Fibroblast of skin of back (primary cell): ENCODE measurements around the gene ELL.

Experiments
- DNase-seq: peaks from one replicate; pipeline ENCODE4 v3.0.0-alpha.2; 2013

The ELL gene

GRCh38 chr19:18503971-18504885 lies 17.6 kb downstream of the ELL start:
- no peak for DNase-seq

GRCh38 chr19:18503337-18503970 lies 18.4 kb downstream of the ELL start:
- DNase-seq, result no peak

DNA sequence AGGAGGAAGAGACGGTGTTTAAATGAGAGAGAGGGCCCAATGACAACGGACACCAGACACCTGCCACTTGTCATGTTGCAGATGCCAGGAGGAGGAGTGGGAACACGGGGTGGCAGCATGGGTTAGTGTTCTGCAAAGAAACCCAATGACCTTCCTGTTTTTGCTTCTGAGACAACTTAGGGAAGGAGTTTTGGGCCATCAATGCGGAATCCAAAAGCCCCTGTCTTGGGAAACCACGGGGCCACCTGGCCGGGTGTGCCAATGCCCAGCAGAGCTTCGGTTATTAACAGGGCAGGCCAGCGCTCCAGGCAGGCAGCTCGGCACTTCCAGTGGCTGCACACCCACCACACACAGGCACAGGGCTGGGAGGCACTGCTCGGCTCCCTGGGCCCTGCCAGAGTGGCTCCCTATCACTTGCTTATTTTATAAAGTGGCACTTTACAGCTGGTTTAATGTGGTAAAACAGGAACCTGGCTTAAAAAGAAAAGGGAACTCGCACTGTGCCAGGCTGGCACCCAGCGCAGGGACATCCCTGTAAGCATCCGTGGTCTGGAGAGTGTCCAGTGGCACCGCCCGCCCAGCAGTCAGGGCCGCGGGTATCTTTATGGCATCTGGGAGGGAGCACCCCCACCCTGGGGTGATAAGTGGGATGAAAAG lies 19.1 kb downstream of the ELL start:
- no peak for DNase-seq

- DNase-seq, result no peak
Observed at GRCh38 chr19:18502246-18502637, 19.6 kb downstream of the ELL start.

GRCh38 chr19:18501832-18502231 lies 20.0 kb downstream of the ELL start:
- no peak for DNase-seq

GRCh38 chr19:18501351-18501750 lies 20.5 kb downstream of the ELL start:
- no peak for DNase-seq

DNA sequence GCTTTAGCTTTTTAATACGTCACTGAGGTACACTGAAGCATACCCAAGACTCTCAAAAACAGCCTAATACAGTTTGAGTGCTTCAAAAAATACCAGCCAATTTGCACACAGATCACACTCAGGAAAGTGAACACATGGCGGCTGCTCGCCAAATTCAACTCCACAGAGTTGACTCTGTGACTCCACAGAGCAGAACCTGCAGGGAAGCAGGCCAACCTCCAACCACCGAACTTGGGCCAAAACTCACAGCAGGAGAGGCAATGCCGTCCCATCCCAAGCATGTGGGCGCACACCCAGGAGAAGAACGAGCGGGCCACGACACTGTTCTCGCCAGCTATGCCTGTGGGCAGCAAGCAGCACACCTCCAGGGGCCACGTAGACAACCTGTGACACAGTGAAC lies 21.1 kb downstream of the ELL start:
- no peak for DNase-seq

DNA sequence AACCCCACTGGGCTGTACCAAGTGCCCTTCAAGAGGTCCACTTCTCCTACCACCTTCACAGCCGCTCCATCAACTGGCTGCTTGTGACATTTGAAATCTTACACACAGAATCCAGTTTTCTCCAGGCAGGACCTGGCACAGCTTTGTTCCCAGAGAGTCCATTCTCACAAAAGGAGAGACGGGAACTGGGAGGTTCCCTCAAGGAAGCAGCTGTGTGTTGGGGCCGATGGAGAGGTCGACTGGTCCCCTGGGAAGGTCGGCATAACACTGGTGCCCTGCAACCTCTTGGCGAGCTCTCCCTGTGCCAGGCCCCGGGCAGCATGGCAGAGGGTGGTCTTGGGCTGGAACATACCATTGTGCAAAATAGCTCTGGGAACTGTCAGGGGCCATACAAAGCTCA lies 21.5 kb downstream of the ELL start:
- no peak for DNase-seq

DNA sequence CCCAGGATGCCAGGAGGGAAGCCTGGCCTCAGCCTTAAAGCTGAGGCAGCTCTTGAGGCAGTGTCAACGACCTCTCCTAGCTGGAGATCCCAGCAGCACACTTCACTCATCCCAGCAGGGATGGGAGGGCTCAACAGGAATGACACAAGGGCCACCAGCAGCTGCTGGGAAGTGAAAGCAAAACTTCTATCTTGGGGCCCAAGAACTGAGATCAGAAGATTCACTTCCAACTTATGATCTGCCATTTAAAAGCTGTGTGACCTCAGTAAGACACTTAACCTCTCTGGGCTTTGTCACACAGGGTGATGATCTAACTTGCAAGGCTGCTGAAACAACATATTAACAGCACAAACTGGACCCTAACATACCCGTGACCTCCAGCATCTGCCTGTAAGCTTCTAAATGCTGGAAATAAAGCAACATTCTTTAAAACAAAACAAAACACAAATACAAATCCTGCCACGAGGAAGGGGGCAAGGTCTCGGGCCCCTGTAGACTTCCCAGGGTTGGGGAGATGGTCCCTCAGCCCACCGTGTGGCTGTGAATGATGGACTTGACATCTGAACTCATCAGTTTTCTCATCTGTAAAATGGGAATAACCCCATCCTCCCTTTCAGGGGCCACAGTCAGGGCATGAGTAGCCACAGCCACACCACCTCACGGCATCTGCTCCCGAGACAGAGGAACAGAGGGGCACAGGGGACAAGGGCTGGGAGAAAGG lies 22.7 kb downstream of the ELL start:
- no peak for DNase-seq

DNA sequence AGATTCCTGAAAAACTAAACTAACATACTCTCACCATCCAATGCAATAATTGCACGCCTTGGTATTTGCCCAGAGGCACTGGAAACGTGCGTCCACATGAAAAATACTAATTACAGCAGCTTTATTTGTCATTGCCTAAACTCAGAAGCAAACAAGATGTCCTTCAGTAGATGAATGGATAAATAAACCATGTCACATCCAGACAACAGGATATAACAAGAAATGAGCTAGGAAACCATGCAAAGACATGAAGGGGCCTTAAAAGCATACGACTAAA lies 25.0 kb downstream of the ELL start:
- DNase-seq, result no peak

GRCh38 chr19:18496167-18496979 lies 25.5 kb downstream of the ELL start:
- peak; percentile 71 for DNase-seq

- DNase-seq, result no peak
Observed at GRCh38 chr19:18495204-18495911, 26.5 kb downstream of the ELL start.

- peak; percentile 53 for DNase-seq
Observed at GRCh38 chr19:18494267-18494607, 27.6 kb downstream of the ELL start.

DNA sequence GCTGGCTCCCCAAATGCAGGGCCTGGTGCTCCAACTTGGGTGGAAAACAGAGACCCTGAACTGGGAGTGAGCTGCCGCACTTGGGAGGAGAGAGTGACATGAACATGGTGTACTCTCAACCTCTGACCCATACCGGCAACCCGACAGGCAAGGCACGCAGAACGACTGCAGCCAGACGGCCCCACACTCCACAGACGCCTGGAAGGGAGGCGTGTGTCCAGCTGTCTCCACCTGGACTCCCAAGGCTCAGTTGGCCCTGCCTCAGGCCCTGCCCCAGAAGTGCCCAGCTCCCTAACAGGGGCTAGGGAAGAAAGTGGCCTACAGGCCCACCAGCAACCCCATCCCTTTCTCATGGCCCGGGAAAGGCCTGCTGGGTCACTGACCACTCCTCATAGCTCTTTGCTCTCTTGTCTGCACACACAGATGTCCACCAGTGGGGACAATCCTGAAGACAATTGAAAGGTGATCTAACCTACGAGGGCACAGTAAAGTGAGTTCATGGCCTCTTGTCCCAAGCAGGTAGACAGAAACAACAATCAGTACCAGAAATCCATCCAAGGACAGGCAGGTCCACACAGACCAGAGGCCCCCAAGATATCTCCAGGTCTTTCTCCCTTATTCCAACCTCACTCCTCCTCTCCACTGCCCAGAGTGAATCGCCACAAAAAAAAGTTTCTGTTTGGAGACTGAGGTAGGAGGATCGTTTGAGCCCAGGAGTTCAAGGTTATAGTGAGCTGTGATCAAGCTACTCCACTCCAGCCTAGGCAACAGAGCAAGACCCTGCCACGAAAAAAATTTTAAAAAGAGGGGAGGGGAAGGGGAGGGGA lies 28.2 kb downstream of the ELL start:
- DNase-seq, result no peak

- DNase-seq, result no peak
Observed at GRCh38 chr19:18491995-18492953, 29.6 kb downstream of the ELL start.

DNA sequence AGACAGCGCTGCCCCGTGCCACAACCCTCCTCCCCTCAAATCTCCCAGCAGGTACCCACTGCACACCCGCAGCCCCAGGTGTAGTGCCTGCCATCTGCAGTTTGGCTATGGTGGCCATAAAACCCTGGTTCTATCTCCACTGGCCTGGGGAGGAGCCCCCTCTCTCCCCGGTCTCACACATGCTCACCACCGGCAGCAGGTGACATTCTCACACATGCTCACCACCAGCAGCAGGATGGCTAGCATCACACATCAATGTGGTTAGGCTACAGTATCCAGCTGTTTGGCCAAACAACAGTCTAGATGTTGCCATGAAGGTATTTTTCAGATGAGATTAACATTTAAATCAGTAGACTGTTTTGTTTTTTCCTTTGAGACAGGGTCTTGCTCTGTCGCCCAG lies 31.1 kb downstream of the ELL start:
- no peak for DNase-seq

- DNase-seq, result no peak
Observed at GRCh38 chr19:18489627-18490184, 32.2 kb downstream of the ELL start.

- DNase-seq, result no peak
Observed at GRCh38 chr19:18488838-18489626, 32.8 kb downstream of the ELL start.

DNA sequence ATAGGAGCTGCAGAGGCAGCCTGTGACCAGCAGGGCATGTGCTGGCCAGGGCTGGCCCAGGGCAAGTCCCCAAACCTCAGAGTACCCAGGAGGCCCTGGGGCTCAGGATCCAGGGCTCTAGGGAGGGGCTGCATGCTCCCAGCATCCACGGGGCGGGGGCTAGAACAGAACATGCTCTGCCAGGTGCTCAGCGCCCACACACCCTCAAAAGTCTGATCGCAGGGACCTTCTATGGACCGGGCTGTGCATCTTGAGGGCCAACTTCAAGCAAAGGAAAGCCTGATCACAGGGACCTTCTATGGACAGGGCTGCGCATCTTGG lies 33.5 kb downstream of the ELL start:
- DNase-seq, result peak; percentile 30
